Natural killer cell treated with Interleukin-12 subunit alpha and Interleukin-12 subunit beta and Interleukin-15 and Interleukin-18, amount 100 ng/mL, for 72 hours (primary cell): ENCODE results near the gene PHF23. TPM values are rescaled to one million over a fixed set of nuclear protein-coding genes. Genes with fewer than 3 reads are reported as not detected.
"Not testable (repeated sequence)": the region's sequence is repeated elsewhere in the genome, so short reads cannot be mapped to it uniquely, and the experiment has no call there.

Experiments
- ATAC-seq, 2 donors: fragments of 150-1000 bp; cut with Tn5 transposase in 1 of 2; sonication (Bioruptor Pico), chemical (Tn5 transposase) in 1 of 2; 2 replicates each; pipeline ENCODE4 v1.10.0; 2021
- DNase-seq: peaks from one replicate; pipeline ENCODE4 v3.0.0; 2022; ENCODE audit warnings: low spot score
- H3K27ac Mint-ChIP-seq, 2 donors: 1 replicate in 1 of 2; 2 replicates in 1 of 2; pipeline ENCODE4 v1.8.0; 2022; ENCODE audit warnings: mixed read lengths in 2 of 2, mild to moderate bottlenecking in 1 of 2, moderate library complexity in 1 of 2
- H3K27me3 Mint-ChIP-seq, 2 donors: 1 replicate in 1 of 2; 2 replicates in 1 of 2; pipeline ENCODE4 v1.8.0; 2022; ENCODE audit warnings: mixed read lengths in 2 of 2
- H3K36me3 Mint-ChIP-seq: one replicate; pipeline ENCODE4 v1.8.0; 2022; ENCODE audit warnings: mixed read lengths
- H3K4me1 Mint-ChIP-seq, 2 donors: 1 replicate in 1 of 2; 2 replicates in 1 of 2; pipeline ENCODE4 v1.8.0; 2022; ENCODE audit warnings: low read depth in 2 of 2, mixed read lengths in 2 of 2, mild to moderate bottlenecking in 1 of 2
- H3K4me3 Mint-ChIP-seq: one replicate; pipeline ENCODE4 v1.8.0; 2022; ENCODE audit warnings: mixed read lengths
- H3K9me3 Mint-ChIP-seq: 2 replicates; pipeline ENCODE4 v1.8.0; 2022; ENCODE audit warnings: mixed read lengths
- total RNA-seq, 2 donors: library from RNA; stranded (reverse); gene quantifications; one replicate each; pipeline ENCODE4 v1.2.3, GENCODE V29; 2022

Gene PHF23
- total RNA-seq, 2 donors from 2014 or later = 40.1 to 55.2 TPM

GRCh38 chr17:7251661-7252175, 12.5 kb upstream of the PHF23 start, which contains the start of gene CTDNEP1:
TSS of gene CTDNEP1 (minus strand) at chr17:7251734. CDS start at chr17:7251296, 438 bp downstream.
- Mint-ChIP-seq H3K27ac (peak within 1 kb of the TSS; percentile 86 to 97), H3K27me3 (no peaks in the 10 kb centered on the region), H3K4me3 (peak within 1 kb of the TSS; percentile 94), H3K36me3 (peaks cover 20% of the 10 kb centered on the region), H3K4me1 (peaks cover 41 to 47% of the 10 kb centered on the region in 2 donors), H3K9me3 (no peaks in the 10 kb centered on the region)
- DNase-seq = peak; percentile 99
- ATAC-seq = peak; percentile 95 to 97

GRCh38 chr17:7250695-7251627, 11.7 kb upstream of the PHF23 start:
- H3K4me3 Mint-ChIP-seq = peak overlapping the region; percentile 94
- peak overlapping the region; percentile 85 to 95 for H3K27ac Mint-ChIP-seq
- ATAC-seq (peak; percentile 1 to 2), DNase-seq (no peak)
- H3K9me3 Mint-ChIP-seq = no peaks in the 10 kb centered on the region
- H3K4me1 Mint-ChIP-seq = peaks cover 48 to 53% of the 10 kb centered on the region in 2 donors
- H3K36me3 Mint-ChIP-seq = peaks cover 22% of the 10 kb centered on the region
- no peaks in the 10 kb centered on the region for H3K27me3 Mint-ChIP-seq

GRCh38 chr17:7249830-7250229, 10.6 kb upstream of the PHF23 start:
- peaks cover 48 to 52% of the 10 kb centered on the region in 2 donors for H3K4me1 Mint-ChIP-seq
- ATAC-seq = no peak
- H3K27ac Mint-ChIP-seq = peak overlapping the region; percentile 85 to 95
- H3K36me3 Mint-ChIP-seq = peaks cover 20% of the 10 kb centered on the region
- no peaks in the 10 kb centered on the region for H3K27me3 Mint-ChIP-seq
- no peaks in the 10 kb centered on the region for H3K9me3 Mint-ChIP-seq
- H3K4me3 Mint-ChIP-seq = peak overlapping the region; percentile 94
- no peak for DNase-seq

DNA sequence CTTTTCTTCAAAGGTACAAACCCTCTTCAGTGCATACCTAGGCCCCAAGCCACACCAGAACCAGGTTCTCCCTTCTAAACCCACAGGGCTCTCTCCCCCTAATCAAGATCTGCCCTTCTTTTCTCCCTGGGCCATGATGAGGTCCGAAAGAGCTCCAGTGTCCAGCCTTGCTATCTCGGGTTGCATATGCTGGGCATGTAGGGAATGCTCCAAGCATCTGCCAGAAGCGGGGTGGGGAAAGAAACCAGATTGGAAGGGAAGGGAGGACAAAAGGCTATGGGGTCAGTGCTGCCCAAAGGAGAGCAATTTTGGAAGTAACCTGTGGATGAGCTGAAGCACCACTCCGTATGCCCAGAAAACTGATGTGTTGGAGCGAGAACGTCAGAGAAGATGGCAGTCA, 10.0 kb upstream of the PHF23 start:
- Mint-ChIP-seq H3K27ac (peak overlapping the region; percentile 85 to 95), H3K4me3 (peak overlapping the region; percentile 94), H3K4me1 (peaks cover 48% of the 10 kb centered on the region in 2 donors), H3K27me3 (no peaks in the 10 kb centered on the region), H3K9me3 (no peaks in the 10 kb centered on the region), H3K36me3 (peaks cover 16% of the 10 kb centered on the region)
- ATAC-seq (no peak), DNase-seq (no peak)

DNA sequence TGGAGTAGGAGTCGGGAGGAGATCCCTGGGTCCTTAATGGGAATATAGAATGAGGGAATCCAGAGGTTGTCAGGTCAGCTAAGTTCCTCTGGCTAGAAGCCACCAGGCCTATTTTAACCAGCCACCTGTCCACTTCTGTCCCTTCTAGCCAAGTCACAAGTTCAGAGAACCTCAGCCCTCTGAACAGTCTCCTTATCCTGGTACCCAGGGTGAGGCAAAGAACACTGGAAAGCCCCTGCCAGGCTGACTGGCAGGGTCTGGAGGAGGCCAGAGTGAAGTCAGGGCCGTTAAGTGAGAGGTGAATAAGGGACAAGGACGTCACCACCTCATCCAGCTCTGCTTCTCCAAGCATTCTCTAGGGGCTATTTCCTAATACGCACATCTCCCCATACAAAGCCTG, 9.5 kb upstream of the PHF23 start:
- peak overlapping the region; percentile 85 to 95 for H3K27ac Mint-ChIP-seq
- no peaks in the 10 kb centered on the region for H3K9me3 Mint-ChIP-seq
- H3K36me3 Mint-ChIP-seq = peaks cover 16% of the 10 kb centered on the region
- DNase-seq (no peak), ATAC-seq (no peak)
- no peaks in the 10 kb centered on the region for H3K27me3 Mint-ChIP-seq
- H3K4me3 Mint-ChIP-seq = peak overlapping the region; percentile 94
- peaks cover 44 to 45% of the 10 kb centered on the region in 2 donors for H3K4me1 Mint-ChIP-seq

DNA sequence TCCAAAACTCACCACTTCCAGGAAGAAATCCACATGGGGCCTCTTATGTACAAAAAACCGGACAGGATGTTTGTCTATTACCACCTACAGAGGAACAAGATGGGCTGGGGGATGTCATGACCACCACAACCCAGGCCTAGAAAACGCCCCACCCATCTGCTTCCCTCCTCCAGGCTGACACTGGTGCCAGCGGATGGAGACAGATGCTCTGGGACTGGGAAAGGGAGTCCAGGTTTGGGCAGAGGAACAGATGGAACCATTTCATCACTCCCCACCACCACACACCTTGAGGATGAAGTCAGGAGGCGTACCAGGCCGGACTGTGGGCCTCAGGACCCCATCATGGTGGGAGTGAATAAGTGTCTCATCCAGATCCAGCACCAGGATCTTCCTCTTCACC, 7.5 kb upstream of the PHF23 start:
- Mint-ChIP-seq H3K4me3 (no peak overlapping the region), H3K27ac (peak overlapping the region in 1 of 2 donors; percentile 69), H3K36me3 (peaks cover 9% of the 10 kb centered on the region), H3K27me3 (no peaks in the 10 kb centered on the region), H3K4me1 (peaks cover 42 to 47% of the 10 kb centered on the region in 2 donors), H3K9me3 (no peaks in the 10 kb centered on the region)
- no peak for ATAC-seq
- no peak for DNase-seq

DNA sequence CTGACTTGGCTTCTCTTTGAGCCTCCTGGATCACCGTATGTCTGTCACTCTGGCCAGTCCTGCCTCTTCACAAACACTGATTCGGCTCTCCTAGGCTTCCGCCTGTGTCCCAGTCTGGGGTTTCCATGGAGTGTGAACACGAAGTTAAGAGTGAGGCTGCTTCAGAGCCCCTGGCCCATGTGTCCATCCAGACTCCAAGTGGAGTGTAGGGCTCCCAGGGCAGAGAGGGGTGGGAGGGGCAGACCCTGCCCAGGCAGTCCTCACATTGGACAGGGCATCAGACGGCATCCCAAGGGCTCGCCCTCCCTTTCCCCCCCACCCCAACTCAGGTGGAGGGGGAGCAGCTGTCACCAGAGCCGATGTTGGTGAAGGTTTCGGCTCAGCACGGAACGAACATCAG, 4.6 kb upstream of the PHF23 start:
- Mint-ChIP-seq H3K36me3 (peaks cover 21% of the 10 kb centered on the region), H3K4me1 (peaks cover 39 to 48% of the 10 kb centered on the region in 2 donors), H3K27ac (peak overlapping the region; percentile 87 to 95), H3K4me3 (peak overlapping the region; percentile 88)
- not testable (repeated sequence) for H3K9me3 Mint-ChIP-seq, H3K27me3 Mint-ChIP-seq, ATAC-seq, DNase-seq

- H3K4me1 Mint-ChIP-seq = peaks cover 37 to 45% of the 10 kb centered on the region in 2 donors
These were observed 4.1 kb upstream of the PHF23 start for GRCh38 chr17:7243453-7243729.

GRCh38 chr17:7242717-7243452, 3.6 kb upstream of the PHF23 start:
- peaks cover 21% of the 10 kb centered on the region for H3K36me3 Mint-ChIP-seq

More at GRCh38 chr17:7243453-7243729, 4.1 kb upstream of the PHF23 start:
- no peaks in the 10 kb centered on the region for H3K9me3 Mint-ChIP-seq
- no peaks in the 10 kb centered on the region for H3K27me3 Mint-ChIP-seq
- H3K4me3 Mint-ChIP-seq = peak overlapping the region; percentile 88
- peaks cover 21% of the 10 kb centered on the region for H3K36me3 Mint-ChIP-seq
- ATAC-seq = no peak
- peak overlapping the region; percentile 87 to 95 for H3K27ac Mint-ChIP-seq
- DNase-seq = no peak

DNA sequence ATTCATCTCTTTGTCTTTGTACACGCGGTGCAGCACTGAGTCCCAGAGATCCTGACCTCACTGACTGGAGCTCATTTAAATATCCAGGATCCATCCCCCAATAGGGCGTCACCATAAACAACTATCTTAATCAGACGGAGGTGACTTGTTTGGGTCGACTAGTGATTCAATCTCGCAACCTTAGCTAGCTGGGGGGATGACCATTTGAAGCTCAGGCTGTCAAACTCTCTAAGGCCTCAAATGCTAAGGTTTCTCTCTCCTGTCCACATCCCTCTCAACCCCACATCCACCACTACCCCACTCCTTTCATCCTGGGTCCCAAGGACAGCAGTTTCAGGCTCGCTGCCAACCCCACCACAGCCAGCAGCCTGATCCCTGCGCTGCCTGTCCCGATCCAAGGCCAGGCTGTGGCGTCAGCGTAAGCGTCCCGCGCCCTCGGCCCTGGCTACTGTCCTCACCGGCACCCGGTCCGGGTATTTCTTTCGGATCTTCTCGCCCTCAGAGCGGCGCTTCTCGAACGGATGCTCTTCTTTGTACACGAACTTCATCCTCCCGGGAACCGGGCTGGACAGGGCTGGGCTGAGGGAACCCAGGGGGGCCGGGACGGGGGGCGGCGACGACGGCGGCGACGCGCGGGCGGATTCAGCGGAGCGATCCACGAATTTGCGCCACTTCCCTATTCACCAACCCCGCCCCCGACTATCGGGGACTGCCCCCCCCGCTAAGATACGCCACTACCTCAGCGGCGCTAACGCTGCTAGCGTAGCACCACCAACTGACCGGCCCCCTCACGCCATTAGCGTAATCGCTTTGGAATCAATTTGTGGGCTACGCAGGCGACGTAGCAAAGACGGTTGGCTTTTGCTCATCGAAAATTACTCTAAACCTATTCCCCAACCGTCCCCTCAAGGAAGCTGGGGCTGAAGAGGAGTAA, 2.8 kb upstream of the PHF23 start, which contains the start of gene GABARAP:
Gene GABARAP (minus strand): TSS at position 667 of the 934 bp plus-strand sequence. CDS start 119 bp downstream, at position 548.
- no peaks in the 10 kb centered on the region for H3K9me3 Mint-ChIP-seq
- peaks cover 21% of the 10 kb centered on the region for H3K36me3 Mint-ChIP-seq
- peak; percentile 92 for DNase-seq
- H3K4me3 Mint-ChIP-seq = peak within 1 kb of the TSS; percentile 88
- peaks cover 41 to 48% of the 10 kb centered on the region in 2 donors for H3K4me1 Mint-ChIP-seq
- peak; percentile 72 to 77 for ATAC-seq
- peak within 1 kb of the TSS; percentile 87 to 95 for H3K27ac Mint-ChIP-seq
- no peaks in the 10 kb centered on the region for H3K27me3 Mint-ChIP-seq

More at GRCh38 chr17:7242717-7243452, 3.6 kb upstream of the PHF23 start:
- DNase-seq (peak; percentile 95), ATAC-seq (peak; percentile 70 to 78)
- Mint-ChIP-seq H3K27me3 (no peaks in the 10 kb centered on the region), H3K9me3 (no peaks in the 10 kb centered on the region), H3K27ac (peak overlapping the region; percentile 87 to 95), H3K4me3 (peak overlapping the region; percentile 88), H3K4me1 (peaks cover 36 to 45% of the 10 kb centered on the region in 2 donors)

DNA sequence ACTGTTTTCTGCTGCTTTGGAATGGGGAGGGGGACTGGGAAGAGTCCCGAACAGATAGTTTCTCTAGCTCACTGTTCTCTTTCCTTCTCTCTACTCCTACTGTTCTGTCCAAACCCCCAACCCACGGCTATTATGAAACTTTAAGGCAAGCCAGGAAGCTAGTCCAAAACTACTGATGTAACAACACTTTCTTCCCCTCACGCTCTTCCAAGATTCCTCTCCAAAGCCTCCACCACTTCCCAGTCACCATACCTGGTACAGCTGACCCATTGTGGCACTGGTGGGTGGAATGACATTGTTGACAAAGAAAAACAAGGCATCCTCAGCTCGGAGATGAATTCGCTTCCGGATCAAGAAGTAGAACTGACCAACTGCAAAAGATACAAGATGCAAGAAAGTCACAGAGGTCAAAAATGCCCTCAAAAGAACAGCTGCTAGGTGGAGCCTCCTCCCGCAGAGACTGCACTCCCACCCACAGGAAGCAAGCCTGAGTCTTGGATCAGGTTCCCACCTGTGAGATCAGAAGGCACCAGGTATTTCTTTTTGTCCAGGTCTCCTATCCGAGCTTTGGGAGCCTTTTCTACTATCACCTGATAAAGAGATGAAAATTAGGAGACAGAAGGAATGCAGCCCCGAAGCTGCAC, 2.0 kb upstream of the PHF23 start:
- peaks cover 15% of the 10 kb centered on the region for H3K36me3 Mint-ChIP-seq
- peak overlapping the region; percentile 87 to 95 for H3K27ac Mint-ChIP-seq
- DNase-seq (no peak), ATAC-seq (no peak)
- H3K4me3 Mint-ChIP-seq = peak overlapping the region; percentile 88
- H3K27me3 Mint-ChIP-seq = no peaks in the 10 kb centered on the region
- H3K4me1 Mint-ChIP-seq = peaks cover 40 to 47% of the 10 kb centered on the region in 2 donors
- no peaks in the 10 kb centered on the region for H3K9me3 Mint-ChIP-seq

DNA sequence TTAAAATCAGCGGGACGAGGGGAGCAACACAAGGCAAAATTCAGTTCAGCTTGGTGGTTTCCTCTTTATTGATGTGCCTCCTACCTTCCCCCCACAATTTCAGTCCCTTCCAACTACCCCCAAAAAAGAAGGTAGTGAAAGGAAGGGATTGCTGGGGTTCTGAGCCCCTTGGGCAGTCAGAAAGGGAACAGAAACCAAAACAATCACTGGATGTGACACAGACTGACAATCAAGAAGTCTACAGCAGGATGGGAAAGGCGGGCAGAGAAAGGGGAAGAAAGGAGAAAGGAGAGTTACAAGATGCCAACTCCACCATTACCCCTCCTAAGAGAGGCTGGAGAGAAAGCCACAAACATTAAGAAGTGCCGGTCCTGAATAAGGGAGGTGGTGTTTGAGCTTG, 1.1 kb upstream of the PHF23 start:
- H3K36me3 Mint-ChIP-seq = peaks cover 12% of the 10 kb centered on the region
- peak overlapping the region; percentile 88 for H3K4me3 Mint-ChIP-seq
- ATAC-seq (no peak), DNase-seq (no peak)
- no peaks in the 10 kb centered on the region for H3K27me3 Mint-ChIP-seq
- H3K4me1 Mint-ChIP-seq = peaks cover 46 to 54% of the 10 kb centered on the region in 2 donors
- H3K27ac Mint-ChIP-seq = peak overlapping the region; percentile 87 to 95
- H3K9me3 Mint-ChIP-seq = no peaks in the 10 kb centered on the region
